ENCODE results near the gene BANP.
"Not testable (repeated sequence)": the region's sequence is repeated elsewhere in the genome, so short reads cannot be mapped to it uniquely, and the experiment has no call there.

Gene BANP

DNA sequence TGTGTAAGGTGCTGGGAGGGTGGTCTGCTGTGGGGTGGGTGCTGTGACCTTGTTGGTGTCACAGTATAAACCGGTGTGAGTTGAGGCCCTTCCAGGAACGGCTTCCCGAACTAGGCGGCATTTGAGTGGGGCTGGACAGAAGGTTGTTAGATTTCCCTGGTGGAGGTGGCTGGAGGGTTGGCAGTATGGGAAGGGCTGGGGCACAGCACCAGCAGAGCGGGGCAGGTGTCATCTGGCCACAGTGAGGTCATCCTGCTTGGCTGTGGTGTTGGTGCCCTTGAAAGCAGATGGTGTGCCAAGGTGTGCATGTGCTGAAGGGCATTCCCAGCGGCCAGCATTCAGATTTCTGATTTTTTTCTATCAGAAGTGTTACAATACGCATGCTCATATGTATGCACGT, 28.1 kb downstream of the BANP start:
- DNase-seq (ENCODE audit: low read depth): no peak
- no peak overlapping the region for H3K4me3 ChIP-seq (ENCODE audit: low read depth, low read length)
- TF ChIP-seq CTCF (IDR thresholded peaks at IDR 0.05; ENCODE audit: control insufficient read depth, extremely low read depth, insufficient read depth): no peak

- not testable (repeated sequence) for DNase-seq (ENCODE audit: low read depth); H3K4me3 ChIP-seq (ENCODE audit: low read depth, low read length)
Measured at GRCh38 chr16:87979911-87980630, 28.8 kb downstream of the BANP start.

GRCh38 chr16:87981376-87981775, 30.1 kb downstream of the BANP start:
- DNase-seq (ENCODE audit: low read depth); H3K4me3 ChIP-seq (ENCODE audit: low read depth, low read length): not testable (repeated sequence)

DNA sequence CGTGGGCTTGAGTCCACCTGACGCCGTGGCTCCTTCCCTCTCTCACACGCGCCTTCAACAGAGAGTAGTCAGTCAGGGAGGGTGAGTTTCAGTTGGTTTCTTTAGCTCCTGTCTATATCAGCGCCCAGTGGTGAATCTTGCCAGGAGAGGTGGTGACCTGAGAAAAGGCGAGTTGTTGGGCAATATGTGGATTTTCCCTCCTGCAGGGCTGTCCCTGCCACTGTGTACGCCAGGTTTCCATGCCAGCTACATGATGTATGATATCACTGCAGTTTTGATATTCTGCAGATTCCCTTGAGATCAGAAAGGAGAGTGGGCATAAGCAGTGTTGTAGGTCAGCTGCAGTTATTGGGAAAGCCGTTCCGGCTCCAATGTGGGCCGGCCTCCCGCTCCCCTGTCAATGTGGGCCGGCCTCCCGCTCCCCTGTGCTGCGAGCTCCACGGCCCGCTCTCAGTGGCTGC, 31.4 kb downstream of the BANP start:
- H3K4me3 ChIP-seq (ENCODE audit: low read depth, low read length): no peak overlapping the region
- DNase-seq (ENCODE audit: low read depth): peak; percentile 56
- no peak for TF ChIP-seq CTCF (IDR thresholded peaks at IDR 0.05; ENCODE audit: control insufficient read depth, extremely low read depth, insufficient read depth)

GRCh38 chr16:87983072-87983736, 32.0 kb downstream of the BANP start:
- not testable (repeated sequence) for DNase-seq (ENCODE audit: low read depth); H3K4me3 ChIP-seq (ENCODE audit: low read depth, low read length)
- peak; percentile 24 for TF ChIP-seq CTCF (IDR thresholded peaks at IDR 0.05; ENCODE audit: control insufficient read depth, extremely low read depth, insufficient read depth)

DNA sequence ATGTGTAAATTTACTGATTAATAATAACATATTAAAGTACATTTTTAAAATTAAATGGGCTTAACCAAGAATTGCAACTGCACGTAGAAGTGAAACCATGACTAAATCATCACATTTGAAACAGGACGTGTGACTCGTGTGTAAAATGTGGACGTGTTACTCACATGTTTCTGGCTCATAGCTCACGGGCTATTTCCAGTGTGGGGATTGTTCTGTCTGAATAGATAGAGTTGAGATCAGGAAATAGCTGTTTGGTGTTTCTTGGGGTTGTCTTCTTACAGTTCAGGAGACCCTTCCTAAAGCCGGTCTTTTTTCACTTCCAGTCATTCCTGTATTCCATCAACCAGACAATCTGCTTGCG, 32.5 kb downstream of the BANP start:
- DNase-seq (ENCODE audit: low read depth); H3K4me3 ChIP-seq (ENCODE audit: low read depth, low read length): not testable (repeated sequence)

DNA sequence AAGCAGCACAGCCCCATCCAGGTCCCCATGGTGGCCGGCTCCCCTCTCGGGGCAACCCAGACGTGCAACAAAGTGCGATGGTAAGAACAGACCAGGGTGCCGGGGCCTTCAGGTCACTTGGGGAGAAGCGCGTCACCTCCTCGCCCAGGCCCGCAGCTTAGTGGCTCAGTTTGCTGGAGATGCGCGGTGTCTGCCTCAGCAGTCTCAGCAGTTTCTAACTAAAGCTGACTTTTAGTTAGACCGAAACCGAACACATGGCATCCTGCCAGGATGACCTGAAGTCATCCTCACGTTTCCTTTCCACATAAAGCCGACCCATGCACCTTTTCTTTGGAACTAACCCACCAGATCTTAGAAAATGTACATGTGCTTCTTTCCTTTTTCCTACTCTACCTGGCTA, 32.9 kb downstream of the BANP start:
- not testable (repeated sequence) for H3K4me3 ChIP-seq (ENCODE audit: low read depth, low read length); DNase-seq (ENCODE audit: low read depth)

DNA sequence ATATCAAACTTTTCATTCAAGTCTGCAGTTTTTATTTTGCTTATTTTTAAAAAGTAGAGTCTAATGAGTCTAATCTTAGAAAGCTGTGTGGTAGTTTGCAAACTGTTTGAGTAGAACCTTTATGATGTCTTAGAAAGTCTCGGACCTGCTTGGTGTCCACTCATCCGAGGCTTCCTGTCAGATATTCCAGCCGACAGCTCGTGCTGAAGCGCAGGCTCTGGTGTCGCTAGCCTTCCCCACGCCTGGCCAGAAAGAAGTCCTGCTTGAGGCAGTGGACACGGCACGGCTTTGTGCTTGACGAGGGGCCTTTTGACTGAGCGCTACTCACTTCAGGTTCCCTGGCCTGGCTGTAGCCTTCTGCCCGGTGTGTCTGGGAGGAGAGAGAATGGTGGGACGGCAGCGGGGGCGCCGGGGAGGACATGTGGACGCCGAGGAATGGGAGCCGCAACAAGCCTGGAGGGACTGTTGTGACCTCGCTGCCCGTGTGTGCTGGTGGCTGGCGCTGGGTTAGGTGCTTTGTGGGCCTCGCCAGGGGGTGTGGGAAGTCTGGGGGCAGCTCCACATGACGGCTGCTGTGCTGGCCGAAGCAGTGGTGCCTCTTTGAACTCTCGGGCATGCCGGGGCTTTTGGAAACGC, 33.5 kb downstream of the BANP start:
- H3K4me3 ChIP-seq (ENCODE audit: low read depth, low read length): no peak overlapping the region
- no peak for DNase-seq (ENCODE audit: low read depth)
- TF ChIP-seq CTCF (IDR thresholded peaks at IDR 0.05; ENCODE audit: control insufficient read depth, extremely low read depth, insufficient read depth): no peak

DNA sequence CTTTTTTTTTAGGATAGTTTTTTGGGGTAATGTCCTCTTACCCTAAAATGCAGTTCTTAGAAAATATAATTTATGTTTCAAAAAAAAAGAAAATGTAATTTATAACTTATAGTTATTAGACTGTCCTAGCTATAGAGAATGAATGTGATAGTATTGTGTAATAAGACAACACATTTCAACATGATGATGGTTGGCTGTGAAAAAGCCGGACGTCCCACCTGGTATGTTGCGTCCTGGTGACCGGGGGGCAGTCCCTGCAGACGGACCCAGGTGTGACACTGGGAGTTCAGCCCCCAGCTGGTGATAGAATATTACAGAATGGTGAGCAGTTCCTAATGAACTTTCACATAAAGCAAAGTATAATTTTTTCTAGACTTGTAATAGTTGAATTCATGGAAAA, 34.3 kb downstream of the BANP start:
- DNase-seq (ENCODE audit: low read depth); H3K4me3 ChIP-seq (ENCODE audit: low read depth, low read length): not testable (repeated sequence)

DNA sequence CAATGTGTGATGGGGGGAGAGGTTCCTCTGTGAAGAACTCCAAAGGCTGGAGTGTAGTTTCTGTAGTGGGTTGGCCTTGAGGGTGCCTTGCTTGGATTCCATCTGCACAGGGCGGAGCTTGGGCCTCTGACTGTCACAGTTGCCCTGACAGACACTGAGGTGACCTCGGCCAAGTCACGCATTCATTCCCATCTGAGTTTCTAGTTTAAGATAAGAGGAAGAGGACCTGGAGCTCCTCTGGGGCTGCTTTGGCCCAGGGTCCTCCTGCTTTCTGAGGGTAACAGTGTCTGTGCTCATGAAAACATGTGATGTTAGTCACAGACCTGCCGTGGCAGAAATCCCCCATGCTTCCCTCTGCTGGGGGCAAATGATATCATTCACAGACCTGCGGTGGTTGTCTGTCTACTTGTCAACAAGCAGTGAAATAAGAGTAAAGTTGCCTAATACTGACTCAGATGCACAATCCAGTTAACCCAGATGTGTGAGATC, 35.2 kb downstream of the BANP start:
- H3K4me3 ChIP-seq (ENCODE audit: low read depth, low read length); DNase-seq (ENCODE audit: low read depth): not testable (repeated sequence)

DNA sequence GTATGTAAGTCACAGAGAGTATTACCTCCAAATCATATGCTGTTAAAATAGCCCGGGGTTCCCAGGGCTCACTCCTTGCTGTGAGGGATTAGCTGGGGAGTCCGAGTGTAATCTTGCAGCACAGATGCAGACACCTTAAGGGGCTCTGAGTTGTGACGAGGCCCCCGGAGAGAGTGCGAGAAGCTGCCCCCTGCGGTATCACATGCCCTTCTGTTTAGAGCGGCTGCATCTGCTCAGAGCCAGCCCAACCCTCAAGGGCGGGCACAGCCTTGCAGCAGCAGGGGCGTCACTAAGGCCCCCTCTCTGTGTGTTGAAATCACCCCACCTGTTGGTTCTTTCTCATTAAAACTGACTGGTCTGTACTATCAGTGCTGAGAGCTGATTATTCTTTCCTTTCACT, 37.4 kb downstream of the BANP start:
- not testable (repeated sequence) for H3K4me3 ChIP-seq (ENCODE audit: low read depth, low read length); DNase-seq (ENCODE audit: low read depth)

DNA sequence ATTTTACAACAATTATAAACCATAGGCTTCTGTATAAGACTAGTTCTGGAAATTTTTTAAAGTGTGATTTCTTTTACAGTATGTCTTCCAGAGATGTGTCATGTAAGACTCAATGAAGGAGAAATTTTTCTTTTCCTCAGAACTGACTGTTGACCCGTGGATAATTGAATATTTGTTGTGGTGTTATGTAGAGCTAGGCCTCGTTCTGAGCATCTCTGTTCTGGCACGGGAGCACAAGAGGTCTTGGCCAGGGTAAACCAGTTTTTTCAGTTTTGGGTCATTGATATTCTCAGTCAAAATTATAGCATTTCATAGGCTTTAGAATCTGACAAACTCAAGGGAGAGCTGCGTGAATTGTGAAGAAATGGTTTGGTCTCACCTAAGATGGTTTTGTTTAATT, 39.0 kb downstream of the BANP start:
- not testable (repeated sequence) for DNase-seq (ENCODE audit: low read depth); H3K4me3 ChIP-seq (ENCODE audit: low read depth, low read length)

DNA sequence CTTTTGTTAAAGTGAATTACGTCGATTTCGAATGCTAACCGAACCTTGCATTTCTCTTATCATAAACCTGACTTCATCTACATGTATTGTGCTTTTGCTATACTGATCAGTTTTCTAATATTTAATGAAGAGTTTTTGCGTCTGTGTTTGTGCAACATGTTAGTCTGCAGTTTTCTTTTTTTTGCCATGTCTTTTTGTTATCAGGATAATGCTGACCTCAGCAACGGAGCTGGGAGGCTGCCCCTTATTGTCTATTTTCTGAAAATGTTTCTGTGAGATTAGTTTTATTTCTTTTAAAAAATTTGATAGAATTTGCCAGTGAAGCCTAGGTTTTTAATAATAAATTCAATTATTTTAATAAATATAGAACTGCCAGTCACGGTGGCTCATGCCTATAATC, 40.9 kb downstream of the BANP start:
- not testable (repeated sequence) for DNase-seq (ENCODE audit: low read depth); H3K4me3 ChIP-seq (ENCODE audit: low read depth, low read length)
